Natural killer cell (primary cell): ENCODE results near the gene FHOD1. TPM values are rescaled to one million over a fixed set of nuclear protein-coding genes. Genes with fewer than 3 reads are reported as not detected.

Experiments used
- ATAC-seq, 3 donors: fragments of 150-1000 bp in 2 of 3; fragments of 200-7000 bp in 1 of 3; cut with Tn5 transposase; 1 replicate in 1 of 3; 2 replicates in 2 of 3; pipeline ENCODE4 v1.10.0; 2021; ENCODE audit warnings: mild to moderate bottlenecking in 2 of 3, moderate library complexity in 2 of 3
- DNase-seq, 2 donors: peaks; one replicate each; pipeline versions ENCODE4 v3.0.0 to v3.0.0-alpha.2; 2013 to 2021; ENCODE audit warnings: mixed read lengths in 1 of 2
- H3K27ac ChIP-seq: one replicate; pipeline ENCODE4 v1.5.1; 2013; ENCODE audit warnings: mild to moderate bottlenecking, low read length
- H3K27me3 ChIP-seq: one replicate; pipeline ENCODE4 v1.6.1; 2013; ENCODE audit warnings: low read length; ENCODE audit not compliant: control insufficient read depth, insufficient read depth
- H3K36me3 ChIP-seq: one replicate; pipeline ENCODE4 v1.6.1; 2013; ENCODE audit warnings: low read length; ENCODE audit not compliant: control insufficient read depth, insufficient read depth
- H3K4me1 ChIP-seq: one replicate; pipeline ENCODE4 v1.6.1; 2013; ENCODE audit warnings: low read length; ENCODE audit not compliant: control insufficient read depth, insufficient read depth
- H3K4me3 ChIP-seq: one replicate; pipeline ENCODE4 v1.5.1; 2013; ENCODE audit warnings: low read length
- H3K9me3 ChIP-seq: one replicate; pipeline ENCODE4 v1.6.1; 2013; ENCODE audit warnings: low read length; ENCODE audit not compliant: control insufficient read depth, insufficient read depth
- H3K27ac Mint-ChIP-seq, 2 donors: one replicate each; pipeline ENCODE4 v1.8.0; 2022; ENCODE audit warnings: mild to moderate bottlenecking in 2 of 2, mixed read lengths in 2 of 2, moderate library complexity in 1 of 2
- H3K27me3 Mint-ChIP-seq, 2 donors: one replicate each; pipeline ENCODE4 v1.8.0; 2022; ENCODE audit warnings: low read depth in 2 of 2, mixed read lengths in 2 of 2
- H3K36me3 Mint-ChIP-seq: one replicate; pipeline ENCODE4 v1.8.0; 2022; ENCODE audit warnings: mixed read lengths
- H3K4me1 Mint-ChIP-seq, 2 donors: one replicate each; pipeline ENCODE4 v1.8.0; 2022; ENCODE audit warnings: mixed read lengths in 2 of 2
- H3K4me3 Mint-ChIP-seq: one replicate; pipeline ENCODE4 v1.8.0; 2022; ENCODE audit warnings: mild to moderate bottlenecking, moderate library complexity, mixed read lengths
- H3K9me3 Mint-ChIP-seq, 2 donors: one replicate each; pipeline ENCODE4 v1.8.0; 2022; ENCODE audit warnings: mixed read lengths in 2 of 2
- CTCF ChIP-seq: fragments of 200-600 bp; IDR thresholded peaks from one replicate; pipeline ENCODE4 v1.8.0; 2022; ENCODE audit warnings: antibody characterized with exemption
- WGBS: methylation state at CpG from one replicate; pipeline ENCODE4 v1.1.7; 2013; ENCODE audit warnings: missing lambda C conversion rate; ENCODE audit not compliant: insufficient coverage; 5-methylcytosine and 5-hydroxymethylcytosine counted together
- intact Hi-C: fragments of 100-400 bp; cut with micrococcal nuclease; formaldehyde crosslinking; loops from one replicate; pipeline ENCODE4 v1.14.2; 2022
- total RNA-seq, 4 donors: library from RNA; stranded (reverse); fragments of 120-200 nt in 1 of 4; gene quantifications; one replicate each; pipeline versions ENCODE4 v1.2.3 to v1.2.4, GENCODE V29; 2013 to 2022

Gene FHOD1
- total RNA-seq, 3 donors from 2014 or later (not counting 1 experiment from before 2014, with no cell fraction given) = 79.3 to 96.8 (median 89.2) TPM

DNA sequence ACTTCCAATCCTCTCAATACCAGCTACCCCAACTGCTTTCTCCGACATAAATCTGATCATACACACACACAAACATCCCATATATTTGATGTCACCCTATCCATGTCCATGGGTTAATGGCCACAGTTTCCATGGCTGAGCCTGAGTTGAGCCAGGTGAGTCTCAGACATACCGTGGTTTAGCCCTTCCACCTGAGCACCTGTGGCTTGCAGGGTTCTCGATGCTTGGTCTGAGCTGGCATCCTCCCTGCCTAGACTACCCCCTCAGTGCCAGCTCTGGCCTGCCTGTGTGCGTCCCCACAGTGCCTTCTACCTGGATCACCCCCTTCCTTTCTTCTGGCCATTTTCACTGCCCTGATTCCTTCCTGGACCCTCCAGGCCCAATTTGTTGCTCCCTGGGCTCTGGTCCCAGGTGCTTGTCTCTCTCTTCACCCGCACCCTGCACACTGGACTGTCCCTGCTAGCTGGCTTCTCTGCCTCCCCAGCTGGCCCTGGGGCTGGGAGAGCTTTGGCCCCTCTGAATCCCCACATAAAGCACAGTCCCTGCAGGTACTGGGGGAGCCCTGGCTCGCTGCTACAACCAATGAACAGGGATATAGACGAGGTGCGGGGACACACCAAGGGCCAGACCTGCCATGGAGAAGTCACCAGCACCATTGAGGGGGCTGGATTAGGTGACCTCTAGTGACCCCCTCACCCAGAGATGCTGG, 41.0 kb downstream of the FHOD1 start:
- DNase-seq (no peak), ATAC-seq (no peak)
- intact Hi-C loops = no loop called here
- WGBS = 97% methylated on average over 8 of the region's 8 CpGs
- H3K4me3 ChIP-seq = no peak overlapping the region
- H3K4me1 Mint-ChIP-seq = peaks cover 4 to 15% of the 10 kb centered on the region in 2 donors
- H3K9me3 ChIP-seq = no peaks in the 10 kb centered on the region
- no peak overlapping the region for H3K27ac ChIP-seq
- no peak for TF ChIP-seq CTCF
- H3K36me3 ChIP-seq = peaks cover 22% of the 10 kb centered on the region
- no peaks in the 10 kb centered on the region for H3K4me1 ChIP-seq
- no peaks in the 10 kb centered on the region for H3K27me3 ChIP-seq
- no peaks in the 10 kb centered on the region for H3K36me3 Mint-ChIP-seq
- no peaks in the 10 kb centered on the region for H3K27me3 Mint-ChIP-seq
- H3K4me3 Mint-ChIP-seq = no peak overlapping the region
- peak overlapping the region in 1 of 2 donors; percentile 19 for H3K27ac Mint-ChIP-seq
- H3K9me3 Mint-ChIP-seq = no peaks in the 10 kb centered on the region

DNA sequence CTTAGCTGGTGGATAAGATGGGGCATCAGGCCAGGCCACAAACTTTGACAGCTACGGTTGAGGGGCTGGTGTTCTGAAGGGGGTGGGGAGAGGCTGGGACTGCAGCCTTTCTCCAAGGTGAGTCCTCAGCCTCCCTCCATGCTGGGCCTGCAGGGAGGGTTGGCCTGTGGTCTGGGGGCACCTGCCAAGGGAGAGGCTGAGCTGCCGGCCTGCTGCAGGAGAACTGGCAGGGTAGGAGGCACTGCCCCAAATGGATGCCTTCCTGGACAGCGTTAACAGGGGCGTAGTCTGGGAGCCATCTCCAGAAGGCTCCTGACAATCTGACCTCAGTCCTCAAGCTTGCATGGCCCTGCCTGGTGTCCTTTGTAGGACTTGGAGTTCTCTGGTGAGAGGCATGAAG, 43.2 kb downstream of the FHOD1 start:
- no peak overlapping the region for H3K4me3 ChIP-seq
- Mint-ChIP-seq H3K27me3 (no peaks in the 10 kb centered on the region), H3K27ac (no peak overlapping the region), H3K9me3 (no peaks in the 10 kb centered on the region), H3K36me3 (no peaks in the 10 kb centered on the region), H3K4me1 (peaks cover 4 to 9% of the 10 kb centered on the region in 2 donors), H3K4me3 (no peak overlapping the region)
- 75% methylated on average over 4 of the region's 4 CpGs for WGBS
- H3K27ac ChIP-seq = no peak overlapping the region
- no peak for TF ChIP-seq CTCF
- no peaks in the 10 kb centered on the region for H3K4me1 ChIP-seq
- DNase-seq = no peak
- H3K9me3 ChIP-seq = no peaks in the 10 kb centered on the region
- intact Hi-C loops = no loop called here
- no peaks in the 10 kb centered on the region for H3K27me3 ChIP-seq
- peaks cover 28% of the 10 kb centered on the region for H3K36me3 ChIP-seq
- ATAC-seq = no peak

DNA sequence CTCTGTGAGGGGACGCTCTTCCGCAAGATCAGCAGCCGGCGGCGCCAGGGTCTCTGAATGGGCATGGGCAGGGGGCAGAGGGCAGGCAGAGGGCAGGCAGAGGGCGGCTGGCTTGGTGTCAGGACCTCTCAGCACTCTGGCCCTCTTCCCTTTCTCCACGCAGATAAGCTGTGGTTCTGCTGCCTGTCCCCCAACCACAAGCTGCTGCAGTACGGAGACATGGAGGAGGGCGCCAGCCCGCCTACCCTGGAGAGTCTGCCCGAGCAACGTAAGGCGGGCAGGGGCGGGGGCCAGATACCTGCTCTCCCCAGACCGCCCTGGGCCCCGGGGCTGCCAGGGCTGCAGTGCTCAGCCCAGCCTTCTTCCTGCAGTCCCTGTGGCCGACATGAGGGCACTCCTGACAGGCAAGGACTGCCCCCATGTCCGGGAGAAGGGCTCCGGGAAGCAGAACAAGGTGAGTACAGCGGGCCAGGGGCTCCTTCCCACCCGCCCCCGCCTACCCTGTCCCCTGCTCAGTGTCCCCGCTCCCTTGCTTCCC, 44.3 kb downstream of the FHOD1 start:
- no peak overlapping the region for H3K27ac Mint-ChIP-seq
- peaks cover 4 to 9% of the 10 kb centered on the region in 2 donors for H3K4me1 Mint-ChIP-seq
- 96% methylated on average over 23 of the region's 23 CpGs for WGBS
- no peak for TF ChIP-seq CTCF
- H3K9me3 Mint-ChIP-seq = no peaks in the 10 kb centered on the region
- Histone ChIP-seq H3K27me3 (no peaks in the 10 kb centered on the region), H3K4me3 (no peak overlapping the region), H3K36me3 (peaks cover 33% of the 10 kb centered on the region), H3K27ac (no peak overlapping the region), H3K9me3 (no peaks in the 10 kb centered on the region), H3K4me1 (no peaks in the 10 kb centered on the region)
- DNase-seq (no peak), ATAC-seq (no peak)
- no peak overlapping the region for H3K4me3 Mint-ChIP-seq
- no peaks in the 10 kb centered on the region for H3K36me3 Mint-ChIP-seq
- no peaks in the 10 kb centered on the region for H3K27me3 Mint-ChIP-seq
- intact Hi-C loops = no loop called here
